DMS79 (cell line): ENCODE measurements around the gene PLEKHB2.
"Not testable (repeated sequence)": the region's sequence is repeated elsewhere in the genome, so short reads cannot be mapped to it uniquely, and the experiment has no call there.

Experiments used
- DNase-seq: peaks from one replicate; lab custom pipeline; 2025; lab: John Stamatoyannopoulos, UW

Gene PLEKHB2

GRCh38 chr2:131093696-131094462, 11.3 kb upstream of the PLEKHB2 start:
- DNase-seq = peak; percentile 57

- no peak for DNase-seq
Measured at GRCh38 chr2:131094463-131095281, 10.5 kb upstream of the PLEKHB2 start.

GRCh38 chr2:131103165-131103564, 2.0 kb upstream of the PLEKHB2 start:
- no peak for DNase-seq

- peak; percentile 69 for DNase-seq
Measured at GRCh38 chr2:131104487-131105155, 515 bp upstream of the PLEKHB2 start.

GRCh38 chr2:131105950-131106801, 1.0 kb downstream of the PLEKHB2 start:
- DNase-seq = no peak

- no peak for DNase-seq
Measured at GRCh38 chr2:131112529-131112928, 7.4 kb downstream of the PLEKHB2 start.

- no peak for DNase-seq
Measured at GRCh38 chr2:131113566-131114227, 8.6 kb downstream of the PLEKHB2 start.

- DNase-seq = not testable (repeated sequence)
Measured at GRCh38 chr2:131114950-131115349, 9.8 kb downstream of the PLEKHB2 start.

GRCh38 chr2:131115752-131116151, 10.6 kb downstream of the PLEKHB2 start:
- DNase-seq = no peak

GRCh38 chr2:131120815-131121317, 15.7 kb downstream of the PLEKHB2 start:
- no peak for DNase-seq

- no peak for DNase-seq
Measured at GRCh38 chr2:131121464-131121863, 16.3 kb downstream of the PLEKHB2 start.

- DNase-seq = no peak
Measured at GRCh38 chr2:131122496-131122895, 17.4 kb downstream of the PLEKHB2 start.

- no peak for DNase-seq
Measured at GRCh38 chr2:131123192-131123591, 18.1 kb downstream of the PLEKHB2 start.

- DNase-seq = no peak
Measured at GRCh38 chr2:131125195-131125757, 20.1 kb downstream of the PLEKHB2 start.

GRCh38 chr2:131126436-131126835, 21.3 kb downstream of the PLEKHB2 start:
- no peak for DNase-seq

- no peak for DNase-seq
Measured at GRCh38 chr2:131127076-131127475, 21.9 kb downstream of the PLEKHB2 start.

- no peak for DNase-seq
Measured at GRCh38 chr2:131127981-131128380, 22.8 kb downstream of the PLEKHB2 start.

GRCh38 chr2:131130298-131130596, 25.1 kb downstream of the PLEKHB2 start:
- DNase-seq = no peak

GRCh38 chr2:131132729-131133128, 27.6 kb downstream of the PLEKHB2 start:
- no peak for DNase-seq

GRCh38 chr2:131140581-131140980, 35.4 kb downstream of the PLEKHB2 start:
- no peak for DNase-seq

GRCh38 chr2:131142849-131143248, 37.7 kb downstream of the PLEKHB2 start:
- no peak for DNase-seq
